A549 (cell line): ENCODE data around the gene GNB1.

Experiments used
- CTCF ChIP-seq: fragments of >200 bp; sonication (Bioruptor Twin); formaldehyde crosslinking; IDR thresholded peaks from 3 replicates; pipeline ENCODE4 v1.5.1; 2016
- ELK1 ChIP-seq: fragments of 150-350 bp; IDR thresholded peaks from 2 replicates; pipeline ENCODE4 v1.6.1; 2014; ENCODE audit warnings: low read depth, mild to moderate bottlenecking, low read length

DNA sequence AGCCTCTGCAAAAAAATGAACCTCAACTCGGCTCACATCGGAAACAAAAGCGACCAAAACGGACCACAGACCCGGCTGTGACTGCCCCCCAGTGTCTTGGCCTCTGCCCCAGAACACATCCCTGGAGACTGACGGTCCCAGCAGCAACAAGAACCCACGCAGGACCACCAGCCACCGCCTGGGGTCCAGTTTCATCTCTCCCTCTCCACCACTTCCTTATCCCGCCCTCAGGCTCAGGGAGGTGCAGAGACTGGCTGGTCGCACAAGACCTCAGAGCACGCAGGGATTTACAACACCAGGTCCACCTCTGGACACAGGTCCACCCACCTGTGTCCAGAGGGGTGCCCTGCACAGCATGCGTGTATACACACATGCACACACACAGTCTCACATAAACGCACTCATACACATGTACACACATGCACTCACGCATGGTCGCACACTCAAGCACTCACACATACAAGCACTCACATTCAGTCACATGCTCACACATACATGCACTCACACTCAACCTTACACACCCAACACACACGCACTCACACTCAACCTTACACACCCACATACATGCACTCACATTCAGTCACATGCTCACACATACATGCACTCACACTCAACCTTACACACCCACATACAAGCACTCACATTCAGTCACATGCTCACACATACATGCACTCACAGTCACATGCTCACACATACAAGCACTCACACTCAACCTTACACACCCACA, 46.8 kb upstream of the GNB1 start:
- no peak for TF ChIP-seq ELK1
- TF ChIP-seq CTCF, result no peak
